ENCODE data around the gene MLXIP. TPM values are rescaled to one million over a fixed set of nuclear protein-coding genes. Genes with fewer than 3 reads are reported as not detected.
A peak's percentile ranks its signal among the peaks of the same experiment; 100 is the strongest.

The MLXIP gene
- total and polyA plus RNA-seq, 9 of the 15 experiments (the other 6 are each of a cell fraction or from before 2014, with no cell fraction given), result 2.2 to 66.3 (median 18.1) TPM

- TF ChIP-seq ZBTB5 (IDR thresholded peaks at IDR 0.05), result no peak
- no peak for TF ChIP-seq HOXB6 (CRISPR knock-in tag; IDR thresholded peaks at IDR 0.05; ENCODE audit: borderline replicate concordance)
- no peak for TF ChIP-seq RREB1 (CRISPR knock-in tag; IDR thresholded peaks at IDR 0.05)
- peak; percentile 64 for TF ChIP-seq MAFG (tag; conservative IDR thresholded peaks at IDR 0.05)
- no peak for TF ChIP-seq TARDBP (IDR thresholded peaks at IDR 0.05)
- peak; percentile 37; the same call in 1 of the 2 replicates for TF ChIP-seq NFE2L1 (tag; IDR thresholded peaks at IDR 0.05; ENCODE audit: borderline replicate concordance, low read depth)
- TF ChIP-seq CBX5 (IDR thresholded peaks at IDR 0.05; ENCODE audit: borderline replicate concordance, low read depth), result no peak
- no peak for TF ChIP-seq DPF2 (IDR thresholded peaks at IDR 0.05)
- 0 out of 2 replicates have a peak, but pooled peaks have one; percentile 21 for TF ChIP-seq ZNF592 (IDR thresholded peaks at IDR 0.05)
- TF ChIP-seq JUN (IDR thresholded peaks at IDR 0.05; ENCODE audit: borderline replicate concordance, low read depth, low read length), result no peak
- no peak for TF ChIP-seq JUN (CRISPR knock-in tag; IDR thresholded peaks at IDR 0.05; ENCODE audit: borderline replicate concordance)
- no peak for TF ChIP-seq SETDB1 (IDR thresholded peaks at IDR 0.05; ENCODE audit: low read length)
Measured at GRCh38 chr12:122076743-122077495, 1.6 kb upstream of the MLXIP start (continued).

All from K562 (cell line).